ENCODE results near the gene PITPNC1. TPM values are rescaled to one million over a fixed set of nuclear protein-coding genes. Genes with fewer than 3 reads are reported as not detected.
A peak's percentile ranks its signal among the peaks of the same experiment; 100 is the strongest.
"Not testable (repeated sequence)": the region's sequence is repeated elsewhere in the genome, so short reads cannot be mapped to it uniquely, and the experiment has no call there.

PITPNC1 gene
- total RNA-seq, 1 experiment from 2014 or later: 22.3 TPM

- in situ Hi-C loops (cut with HindIII; ENCODE audit: low pct_unique_long_range_greater_than_20kb, low sequenced_read_pairs): no loop called here
Measured at GRCh38 chr17:67678414-67678813, 301.3 kb downstream of the PITPNC1 start.

GRCh38 chr17:67679225-67679624, 302.1 kb downstream of the PITPNC1 start:
- DNase-seq (ENCODE audit: low read depth, low spot score): no peak
- in situ Hi-C loops (cut with HindIII; ENCODE audit: low pct_unique_long_range_greater_than_20kb, low sequenced_read_pairs): no loop called here

More at GRCh38 chr17:67678414-67678813, 301.3 kb downstream of the PITPNC1 start:
- DNase-seq (ENCODE audit: low read depth, low spot score): peak; percentile 77

- DNase-seq (ENCODE audit: low read depth, low spot score): no peak
- in situ Hi-C loops (cut with HindIII; ENCODE audit: low pct_unique_long_range_greater_than_20kb, low sequenced_read_pairs): no loop called here
Measured at GRCh38 chr17:67679721-67680120, 302.6 kb downstream of the PITPNC1 start.

- in situ Hi-C loops (cut with HindIII; ENCODE audit: low pct_unique_long_range_greater_than_20kb, low sequenced_read_pairs): no loop called here
- no peak for DNase-seq (ENCODE audit: low read depth, low spot score)
Measured at GRCh38 chr17:67680445-67681224, 303.6 kb downstream of the PITPNC1 start.

GRCh38 chr17:67682196-67682595, 305.1 kb downstream of the PITPNC1 start:
- in situ Hi-C loops (cut with HindIII; ENCODE audit: low pct_unique_long_range_greater_than_20kb, low sequenced_read_pairs): no loop called here
- DNase-seq (ENCODE audit: low read depth, low spot score): no peak

GRCh38 chr17:67685351-67685750, 308.3 kb downstream of the PITPNC1 start:
- peak; percentile 60 for DNase-seq (ENCODE audit: low read depth, low spot score)
- in situ Hi-C loops (cut with HindIII; ENCODE audit: low pct_unique_long_range_greater_than_20kb, low sequenced_read_pairs): no loop called here

- in situ Hi-C loops (cut with HindIII; ENCODE audit: low pct_unique_long_range_greater_than_20kb, low sequenced_read_pairs): no loop called here
- DNase-seq (ENCODE audit: low read depth, low spot score): no peak
Measured at GRCh38 chr17:67686241-67686640, 309.2 kb downstream of the PITPNC1 start.

- DNase-seq (ENCODE audit: low read depth, low spot score): no peak
- in situ Hi-C loops (cut with HindIII; ENCODE audit: low pct_unique_long_range_greater_than_20kb, low sequenced_read_pairs): no loop called here
Measured at GRCh38 chr17:67687511-67687910, 310.4 kb downstream of the PITPNC1 start.

- in situ Hi-C loops (cut with HindIII; ENCODE audit: low pct_unique_long_range_greater_than_20kb, low sequenced_read_pairs): no loop called here
- peak; percentile 87 for DNase-seq (ENCODE audit: low read depth, low spot score)
Measured at GRCh38 chr17:67689534-67690177, 312.6 kb downstream of the PITPNC1 start.

GRCh38 chr17:67693811-67694210, 316.7 kb downstream of the PITPNC1 start:
- no peak for DNase-seq (ENCODE audit: low read depth, low spot score)
- in situ Hi-C loops (cut with HindIII; ENCODE audit: low pct_unique_long_range_greater_than_20kb, low sequenced_read_pairs): no loop called here

- in situ Hi-C loops (cut with HindIII; ENCODE audit: low pct_unique_long_range_greater_than_20kb, low sequenced_read_pairs): no loop called here
- DNase-seq (ENCODE audit: low read depth, low spot score): peak; percentile 95
Measured at GRCh38 chr17:67696347-67696746, 319.3 kb downstream of the PITPNC1 start.

GRCh38 chr17:67696853-67697498, 319.9 kb downstream of the PITPNC1 start:
- in situ Hi-C loops (cut with HindIII; ENCODE audit: low pct_unique_long_range_greater_than_20kb, low sequenced_read_pairs): no loop called here
- DNase-seq (ENCODE audit: low read depth, low spot score): no peak

GRCh38 chr17:67700037-67700724, 323.1 kb downstream of the PITPNC1 start:
- DNase-seq (ENCODE audit: low read depth, low spot score): no peak
- in situ Hi-C loops (cut with HindIII; ENCODE audit: low pct_unique_long_range_greater_than_20kb, low sequenced_read_pairs): no loop called here

- DNase-seq (ENCODE audit: low read depth, low spot score): no peak
- in situ Hi-C loops (cut with HindIII; ENCODE audit: low pct_unique_long_range_greater_than_20kb, low sequenced_read_pairs): no loop called here
Measured at GRCh38 chr17:67700725-67701119, 323.6 kb downstream of the PITPNC1 start.

- in situ Hi-C loops (cut with HindIII; ENCODE audit: low pct_unique_long_range_greater_than_20kb, low sequenced_read_pairs); DNase-seq (ENCODE audit: low read depth, low spot score): not testable (repeated sequence)
Measured at GRCh38 chr17:67702861-67703260, 325.8 kb downstream of the PITPNC1 start.

- in situ Hi-C loops (cut with HindIII; ENCODE audit: low pct_unique_long_range_greater_than_20kb, low sequenced_read_pairs): no loop called here
- no peak for DNase-seq (ENCODE audit: low read depth, low spot score)
Measured at GRCh38 chr17:67707442-67707841, 330.4 kb downstream of the PITPNC1 start.

- in situ Hi-C loops (cut with HindIII; ENCODE audit: low pct_unique_long_range_greater_than_20kb, low sequenced_read_pairs): no loop called here
- no peak for DNase-seq (ENCODE audit: low read depth, low spot score)
Measured at GRCh38 chr17:67708378-67708777, 331.3 kb downstream of the PITPNC1 start.

GRCh38 chr17:67711916-67712315, 334.8 kb downstream of the PITPNC1 start:
- DNase-seq (ENCODE audit: low read depth, low spot score): no peak
- in situ Hi-C loops (cut with HindIII; ENCODE audit: low pct_unique_long_range_greater_than_20kb, low sequenced_read_pairs): no loop called here
